ENCODE measurements around the gene RANGAP1. TPM values are rescaled to one million over a fixed set of nuclear protein-coding genes. Genes with fewer than 3 reads are reported as not detected.

Gene RANGAP1, protein sequence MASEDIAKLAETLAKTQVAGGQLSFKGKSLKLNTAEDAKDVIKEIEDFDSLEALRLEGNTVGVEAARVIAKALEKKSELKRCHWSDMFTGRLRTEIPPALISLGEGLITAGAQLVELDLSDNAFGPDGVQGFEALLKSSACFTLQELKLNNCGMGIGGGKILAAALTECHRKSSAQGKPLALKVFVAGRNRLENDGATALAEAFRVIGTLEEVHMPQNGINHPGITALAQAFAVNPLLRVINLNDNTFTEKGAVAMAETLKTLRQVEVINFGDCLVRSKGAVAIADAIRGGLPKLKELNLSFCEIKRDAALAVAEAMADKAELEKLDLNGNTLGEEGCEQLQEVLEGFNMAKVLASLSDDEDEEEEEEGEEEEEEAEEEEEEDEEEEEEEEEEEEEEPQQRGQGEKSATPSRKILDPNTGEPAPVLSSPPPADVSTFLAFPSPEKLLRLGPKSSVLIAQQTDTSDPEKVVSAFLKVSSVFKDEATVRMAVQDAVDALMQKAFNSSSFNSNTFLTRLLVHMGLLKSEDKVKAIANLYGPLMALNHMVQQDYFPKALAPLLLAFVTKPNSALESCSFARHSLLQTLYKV
- total RNA-seq (2022; extraction: Qiagen RNA extraction), result 79.0 to 106 TPM (median 99.5 TPM) in 5 replicates

GRCh38 chr22:41285820-41286638 lies at the start of gene RANGAP1:
TSS of gene RANGAP1 (minus strand) at chr22:41286187. CDS start at chr22:41281044, 5,143 bp downstream.

DNA sequence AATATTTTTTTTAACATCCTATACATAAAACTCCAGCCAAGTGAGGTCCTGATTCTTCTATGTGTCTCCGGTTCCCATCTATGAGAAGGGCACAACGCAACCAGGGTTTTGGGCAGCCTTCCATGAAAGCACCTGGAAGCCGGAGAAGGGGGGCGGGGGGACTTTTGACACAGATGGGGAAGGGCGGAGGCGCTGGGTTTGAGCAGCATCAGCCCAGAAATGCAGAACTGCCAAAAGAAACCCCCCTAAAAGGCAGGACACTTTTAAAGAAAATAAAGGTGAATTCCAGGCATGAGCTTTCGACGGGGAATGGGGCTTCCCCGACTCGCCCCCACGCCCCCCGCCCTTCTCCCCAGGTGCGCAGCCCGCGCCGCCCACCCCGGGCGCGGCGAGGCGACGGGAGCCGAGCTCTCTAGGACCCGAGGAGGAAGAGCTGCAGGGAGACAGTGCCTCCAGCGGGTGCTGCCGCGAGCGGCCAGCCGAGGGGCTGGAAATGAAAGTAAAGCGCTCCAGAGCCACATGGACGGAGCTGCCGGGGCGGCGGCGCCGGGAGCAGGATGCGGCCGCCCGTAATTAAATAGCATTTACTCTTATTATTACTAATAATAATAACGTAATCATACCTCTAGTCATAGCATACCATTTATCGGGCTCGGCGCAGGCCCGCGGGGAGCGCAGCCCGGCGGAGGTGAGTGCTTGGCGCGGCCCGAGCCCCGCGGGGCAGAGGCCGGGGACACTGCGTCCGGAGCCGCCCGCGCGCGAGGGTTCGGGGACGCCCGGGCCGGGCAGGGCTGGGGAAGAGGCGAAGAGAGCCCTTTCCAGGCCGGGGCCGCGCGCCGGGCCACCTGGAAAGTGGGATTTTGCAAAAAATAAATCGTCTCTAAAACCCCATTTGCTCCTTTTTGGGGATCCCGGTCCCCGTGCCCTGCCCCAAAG lies 15.4 kb upstream of the RANGAP1 start, which contains the start of gene ZC3H7B:
TSS of gene ZC3H7B (plus strand) at position 441 of the 936 bp plus-strand sequence. CDS start 19,136 bp downstream, outside the sequence.

GRCh38 chr22:41240377-41241132 lies 45.4 kb downstream of the RANGAP1 start, which contains the start of gene CHADL:
TSS of gene CHADL (minus strand) at chr22:41240931. CDS start at chr22:41240881, 50 bp downstream.

GRCh38 chr22:41204992-41205900 lies 80.7 kb downstream of the RANGAP1 start, which contains the start of gene L3MBTL2:
TSS of gene L3MBTL2 (plus strand) at chr22:41205312. CDS start at chr22:41205363, 51 bp downstream.

Other genes with a start within 250 kb of the RANGAP1 start
- gene EP300, start 193.6 kb downstream of the RANGAP1 start, total RNA-seq (2022; extraction: Qiagen RNA extraction), result 15.5 to 25.4 TPM (median 20.3 TPM) in 5 replicates
- 17.9 to 19.4 TPM (median 18.8 TPM) in 5 replicates for gene L3MBTL2, start 80.9 kb downstream of the RANGAP1 start, total RNA-seq (2022; extraction: Qiagen RNA extraction)
- gene CHADL, start 45.3 kb downstream of the RANGAP1 start, total RNA-seq (2022; extraction: Qiagen RNA extraction), result not detected in 5 replicates
- gene ZC3H7B, start 15.3 kb upstream of the RANGAP1 start, total RNA-seq (2022; extraction: Qiagen RNA extraction), result 18.9 to 27.1 TPM (median 25.5 TPM) in 5 replicates
- gene TEF, start 95.8 kb upstream of the RANGAP1 start, total RNA-seq (2022; extraction: Qiagen RNA extraction), result 0.85 to 1.1 TPM (median 0.93 TPM) in 5 replicates
- 20.4 to 25.4 TPM (median 22.3 TPM) in 5 replicates for gene TOB2, start 160.6 kb upstream of the RANGAP1 start, total RNA-seq (2022; extraction: Qiagen RNA extraction)
- 63.1 to 79.2 TPM (median 66.3 TPM) in 5 replicates for gene PHF5A, start 182.5 kb upstream of the RANGAP1 start, total RNA-seq (2022; extraction: Qiagen RNA extraction)
- 44.9 to 48.9 TPM (median 47.6 TPM) in 5 replicates for gene ACO2, start 182.9 kb upstream of the RANGAP1 start, total RNA-seq (2022; extraction: Qiagen RNA extraction)

All from A549 treated with CORT108297 at 1 μM for 4 hours (cell line).